H1 (cell line): ENCODE results near the gene DLL1. TPM values are rescaled to one million over a fixed set of nuclear protein-coding genes. Genes with fewer than 3 reads are reported as not detected.

Experiments
- FOSL1 ChIP-seq: IDR thresholded peaks from 2 replicates; pipeline ENCODE4 v1.6.1; 2011; ENCODE audit warnings: mild to moderate bottlenecking, low read depth, low read length, moderate library complexity; ENCODE audit not compliant: insufficient read depth
- polyA plus RNA-seq, 7 experiments: library from polyadenylated mRNA; depleted of rRNA in 3 of 7; stranded (reverse) in 5 of 7; unstranded in 2 of 7; fragments of >200 nt in 5 of 7; fragments of 200-250 nt in 2 of 7; gene quantifications; 1 replicate in 5 of 7; 2 replicates in 1 of 7; 4 replicates in 1 of 7; pipeline versions ENCODE4 v1.2.1 to v1.2.3, GENCODE V29; 2011 to 2013; ENCODE audit warnings: missing spikeins in 2 of 7, mixed read lengths in 2 of 7
- total RNA-seq: library from RNA; stranded (reverse); fragmentation: NEBNext Ultra II Directional; extraction: Animal tissue kit (Norgen Biotek cat#: 25700); gene quantifications from 2 replicates; pipeline ENCODE4 v1.2.1, GENCODE V29; 2021

The DLL1 gene
- total and polyA plus RNA-seq, 2 of the 8 experiments (the other 6 are each of a cell fraction or from before 2014, with no cell fraction given) = 1.7 to 3.8 TPM

- no peak for TF ChIP-seq FOSL1
These were observed 42.6 kb downstream of the DLL1 start (continued) for GRCh38 chr6:170248111-170248805.
